Measurements from ENCODE around the gene ABLIM3. TPM values are rescaled to one million over a fixed set of nuclear protein-coding genes. Genes with fewer than 3 reads are reported as not detected.

The ABLIM3 gene
- total and polyA plus RNA-seq, 2 of the 8 experiments (the other 6 are each of a cell fraction or from before 2014, with no cell fraction given), result 0.36 to 0.56 TPM

DNA sequence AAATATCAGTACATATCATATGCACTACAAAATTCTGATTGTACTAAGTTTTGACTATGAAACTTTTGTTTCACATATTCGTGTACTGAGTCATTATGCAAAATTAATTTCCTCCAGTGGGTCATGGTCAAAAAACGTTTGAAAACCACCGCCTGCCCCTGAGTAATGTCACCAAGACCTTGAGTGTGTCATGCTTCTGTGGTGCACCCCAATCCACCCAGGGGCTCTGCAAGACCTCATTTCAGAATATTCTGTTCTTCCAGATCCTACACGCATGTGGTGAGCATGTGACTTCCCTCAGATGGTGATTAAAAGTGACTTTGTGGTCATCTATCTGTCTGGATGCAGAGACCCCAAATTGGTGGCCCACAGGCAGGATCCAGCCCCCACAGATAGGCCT lies 31.0 kb downstream of the ABLIM3 start (continued):
- TF ChIP-seq, protein P1, sequence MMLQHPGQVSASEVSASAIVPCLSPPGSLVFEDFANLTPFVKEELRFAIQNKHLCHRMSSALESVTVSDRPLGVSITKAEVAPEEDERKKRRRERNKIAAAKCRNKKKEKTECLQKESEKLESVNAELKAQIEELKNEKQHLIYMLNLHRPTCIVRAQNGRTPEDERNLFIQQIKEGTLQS (IDR thresholded peaks at IDR 0.05; ENCODE audit: insufficient read depth, low read depth, low read length), result no peak
- TF ChIP-seq MAFK (IDR thresholded peaks at IDR 0.05; ENCODE audit: low read depth, low read length) (no peak), RNF2 (IDR thresholded peaks at IDR 0.05; ENCODE audit: borderline replicate concordance, low read depth, low read length, missing control alignments, poor library complexity, severe bottlenecking) (no peak), ASH2L (IDR thresholded peaks at IDR 0.05; ENCODE audit: low read length) (no peak)
